NCI-H748 treated with DMSO at 0.1 percent for 48 hours (cell line): Measurements from ENCODE around the gene THSD4.
A peak's percentile ranks its signal among the peaks of the same experiment; 100 is the strongest.
"Not testable (repeated sequence)": the region's sequence is repeated elsewhere in the genome, so short reads cannot be mapped to it uniquely, and the experiment has no call there.

Experiments
- DNase-seq: peaks from one replicate; lab custom pipeline; 2025; lab: John Stamatoyannopoulos, UW

THSD4 gene

GRCh38 chr15:71723344-71723743 lies 608.1 kb downstream of the THSD4 start:
- no peak for DNase-seq

DNA sequence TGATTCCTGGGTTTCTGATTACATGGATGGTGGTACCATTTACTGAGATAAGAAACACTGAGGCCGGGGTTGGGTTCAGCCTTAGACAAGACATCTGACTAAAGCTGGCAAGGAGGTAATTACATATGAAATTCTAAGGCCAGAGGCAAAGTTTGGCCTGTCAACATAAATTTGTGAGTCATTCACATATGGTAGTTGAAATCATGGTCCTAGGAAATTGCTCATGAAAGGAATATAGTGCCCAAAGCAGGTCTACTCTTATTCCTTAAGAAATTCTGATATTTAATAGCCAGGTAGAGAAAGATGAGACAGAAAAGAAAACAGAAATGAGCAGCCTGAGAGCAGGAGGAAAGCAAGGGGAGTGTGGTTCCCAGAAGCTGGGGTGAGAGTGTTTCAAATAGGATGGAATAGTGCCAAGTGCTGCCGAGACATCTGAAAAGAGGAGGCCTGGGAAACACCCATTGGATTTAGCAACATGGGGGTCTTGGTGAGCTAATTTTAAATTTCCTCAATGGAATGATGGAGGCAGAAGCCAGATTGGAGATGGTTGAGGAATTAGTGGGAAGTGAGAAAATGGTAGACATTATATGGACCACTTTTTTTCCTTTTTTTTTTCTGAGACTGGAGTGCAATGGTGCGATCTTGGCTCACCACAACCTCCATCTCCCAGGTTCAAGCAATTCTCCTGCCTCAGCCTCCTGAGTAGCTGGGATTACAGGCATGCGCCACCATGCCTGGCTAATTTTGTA lies 610.1 kb downstream of the THSD4 start:
- not testable (repeated sequence) for DNase-seq

GRCh38 chr15:71728881-71729280 lies 613.6 kb downstream of the THSD4 start:
- no peak for DNase-seq

DNA sequence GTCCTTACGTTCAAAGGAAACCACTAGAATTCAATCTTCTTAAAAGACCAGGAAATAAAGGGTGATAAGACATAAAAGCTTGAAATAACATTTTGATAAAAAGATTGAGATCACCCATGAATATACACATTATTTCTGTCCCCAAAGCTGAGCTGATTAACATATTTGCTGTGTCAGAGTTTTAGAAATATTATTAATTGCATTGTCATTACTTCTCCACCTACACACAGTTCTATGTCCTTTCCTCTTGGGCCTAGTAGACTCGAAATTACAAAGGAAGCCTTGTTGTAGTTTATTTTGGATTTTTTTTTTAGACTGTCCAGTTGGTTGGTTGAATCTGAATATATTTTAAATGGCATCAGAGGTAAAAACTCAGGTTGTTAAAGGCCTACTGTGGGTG lies 614.0 kb downstream of the THSD4 start:
- no peak for DNase-seq

DNA sequence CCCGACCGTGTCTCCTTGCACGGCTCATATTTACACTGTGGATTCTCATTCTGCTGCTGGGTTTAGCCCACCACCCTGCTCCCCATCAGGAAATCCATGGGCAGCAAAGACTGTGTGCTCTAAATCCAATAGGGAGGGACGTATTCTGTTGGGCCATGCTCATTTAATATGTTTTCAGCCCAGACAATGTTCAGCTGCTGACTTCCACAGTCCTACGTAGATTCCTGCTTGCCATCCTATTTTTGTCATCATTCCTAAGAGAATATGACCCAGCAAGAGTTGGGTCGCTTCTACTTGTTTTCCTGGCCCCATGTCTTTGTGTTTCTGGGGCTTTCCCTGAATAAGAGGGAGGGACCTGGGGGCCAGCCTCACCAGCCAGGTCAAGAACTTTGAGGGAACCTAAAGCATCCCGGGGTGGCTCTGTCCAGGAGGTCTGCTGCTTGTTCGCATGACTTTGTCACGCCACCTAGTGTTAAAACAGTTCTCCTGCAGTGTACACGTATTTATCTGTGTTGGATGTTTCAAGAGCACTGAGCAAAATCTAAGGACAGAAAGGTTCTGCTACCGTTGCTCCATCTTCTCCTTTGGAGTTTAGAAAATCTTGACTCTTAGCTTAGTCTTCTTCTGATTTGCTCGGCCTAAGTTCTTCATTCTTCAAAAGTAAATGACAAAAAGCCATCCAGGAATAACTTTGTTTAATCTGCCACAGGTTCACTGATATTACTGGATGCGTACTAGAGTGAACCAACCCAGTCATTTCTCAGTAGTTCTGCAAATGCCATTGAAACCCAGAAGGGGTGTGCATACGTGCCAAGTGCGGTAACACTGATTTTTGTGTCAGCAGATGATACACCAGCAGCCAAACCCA lies 615.2 kb downstream of the THSD4 start:
- DNase-seq, result peak; percentile 16

- no peak for DNase-seq
These were observed 617.4 kb downstream of the THSD4 start for GRCh38 chr15:71732636-71733035.

GRCh38 chr15:71733122-71733521 lies 617.9 kb downstream of the THSD4 start:
- DNase-seq, result no peak

GRCh38 chr15:71734709-71735384 lies 619.6 kb downstream of the THSD4 start:
- DNase-seq, result no peak

- DNase-seq, result no peak
These were observed 620.1 kb downstream of the THSD4 start for GRCh38 chr15:71735385-71735757.

GRCh38 chr15:71736286-71736947 lies 621.1 kb downstream of the THSD4 start:
- DNase-seq, result no peak

DNA sequence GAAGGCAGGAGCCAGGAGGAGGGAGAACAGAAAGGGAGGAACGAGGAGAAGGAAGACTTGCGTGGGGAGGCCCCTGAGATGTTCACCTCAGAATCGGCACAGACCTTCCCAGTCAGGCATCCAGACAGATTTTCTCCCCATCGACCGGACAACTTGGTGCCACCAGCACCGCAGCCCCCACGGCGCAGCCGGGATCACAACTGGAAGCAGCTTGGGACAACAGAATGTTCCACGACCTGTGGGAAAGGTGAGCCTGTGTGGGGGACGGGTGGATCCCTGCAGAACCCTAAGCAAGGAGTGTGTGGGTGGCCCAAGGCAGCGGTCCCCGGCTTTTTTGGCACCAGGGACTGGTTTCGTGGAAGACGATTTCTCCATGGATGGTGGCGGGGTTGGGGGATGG lies 622.5 kb downstream of the THSD4 start:
- DNase-seq, result no peak

GRCh38 chr15:71739355-71739754 lies 624.1 kb downstream of the THSD4 start:
- DNase-seq, result no peak

GRCh38 chr15:71742964-71743363 lies 627.7 kb downstream of the THSD4 start:
- DNase-seq, result no peak

GRCh38 chr15:71743861-71744382 lies 628.7 kb downstream of the THSD4 start:
- DNase-seq, result peak; percentile 6

DNA sequence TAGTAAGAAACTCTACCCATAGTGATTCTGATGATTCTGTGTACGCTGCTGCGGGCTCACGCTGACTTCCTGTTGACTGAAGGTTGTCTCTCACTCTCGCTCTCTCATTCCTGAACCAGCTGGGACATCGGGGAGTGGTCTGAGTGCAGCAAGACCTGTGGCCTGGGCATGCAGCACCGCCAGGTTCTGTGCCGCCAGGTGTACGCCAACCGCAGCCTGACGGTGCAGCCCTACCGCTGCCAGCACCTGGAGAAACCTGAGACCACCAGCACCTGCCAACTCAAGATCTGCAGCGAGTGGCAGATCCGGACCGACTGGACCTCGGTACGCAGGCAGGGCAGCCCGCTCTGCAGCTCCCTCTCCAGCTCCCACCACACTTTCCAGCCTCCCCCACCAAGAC lies 631.4 kb downstream of the THSD4 start:
- DNase-seq, result no peak

GRCh38 chr15:71747128-71748083 lies 632.1 kb downstream of the THSD4 start:
- DNase-seq, result no peak

- no peak for DNase-seq
These were observed 633.0 kb downstream of the THSD4 start for GRCh38 chr15:71748293-71748718.

DNA sequence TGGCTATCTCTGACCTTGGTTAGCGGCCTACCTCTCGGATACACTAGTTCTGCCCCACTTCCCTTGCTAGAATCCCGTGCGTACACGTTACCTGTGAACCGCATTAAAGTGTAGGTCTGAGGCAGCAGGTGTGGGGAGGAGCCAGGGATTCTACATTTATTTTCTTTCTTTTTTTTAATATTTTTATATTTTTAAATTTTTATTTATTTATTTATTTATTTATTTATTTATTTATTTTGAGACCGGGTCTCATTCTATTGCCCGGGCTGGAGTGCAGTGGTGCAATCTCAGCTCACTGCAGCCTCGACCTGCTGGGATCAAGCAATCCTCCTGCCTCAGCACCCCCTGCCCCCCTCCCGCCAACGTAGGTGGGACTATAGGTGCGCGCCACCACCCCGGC lies 634.2 kb downstream of the THSD4 start:
- no peak for DNase-seq

DNA sequence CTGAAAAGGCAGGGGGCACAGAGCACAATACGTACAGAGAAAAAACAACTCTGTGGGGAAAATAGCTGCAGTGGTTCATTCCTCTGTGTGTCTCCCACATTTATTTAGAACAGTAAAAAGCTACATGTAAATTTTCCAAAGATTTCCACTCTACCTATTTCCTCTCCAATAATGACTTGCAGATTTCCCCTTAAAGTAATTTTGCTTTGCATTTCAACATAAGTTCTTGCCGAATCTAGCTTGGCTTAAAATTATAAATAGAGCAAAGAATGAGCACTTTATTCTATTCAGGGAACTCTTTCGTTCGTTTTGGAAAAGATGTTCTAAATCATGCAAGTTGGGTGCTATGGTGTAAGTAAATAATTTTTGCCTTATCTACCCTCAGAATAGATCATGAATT lies 636.9 kb downstream of the THSD4 start:
- DNase-seq, result no peak

GRCh38 chr15:71752604-71753289 lies 637.5 kb downstream of the THSD4 start:
- no peak for DNase-seq
